Inflammatory macrophage treated with lipopolysaccharide for 1 hour (primary cell): ENCODE data around the gene CHGA.

Source experiments
- DNase-seq, 2 donors: peaks; one replicate each; pipeline ENCODE4 v3.0.0-alpha.2; 2020 to 2022

Gene CHGA

GRCh38 chr14:92922883-92923743 lies at the start of gene CHGA:
Gene CHGA (plus strand): TSS chr14:92923150. CDS start chr14:92923360, 210 bp downstream.
- DNase-seq, result peak; percentile 35 to 66

DNA sequence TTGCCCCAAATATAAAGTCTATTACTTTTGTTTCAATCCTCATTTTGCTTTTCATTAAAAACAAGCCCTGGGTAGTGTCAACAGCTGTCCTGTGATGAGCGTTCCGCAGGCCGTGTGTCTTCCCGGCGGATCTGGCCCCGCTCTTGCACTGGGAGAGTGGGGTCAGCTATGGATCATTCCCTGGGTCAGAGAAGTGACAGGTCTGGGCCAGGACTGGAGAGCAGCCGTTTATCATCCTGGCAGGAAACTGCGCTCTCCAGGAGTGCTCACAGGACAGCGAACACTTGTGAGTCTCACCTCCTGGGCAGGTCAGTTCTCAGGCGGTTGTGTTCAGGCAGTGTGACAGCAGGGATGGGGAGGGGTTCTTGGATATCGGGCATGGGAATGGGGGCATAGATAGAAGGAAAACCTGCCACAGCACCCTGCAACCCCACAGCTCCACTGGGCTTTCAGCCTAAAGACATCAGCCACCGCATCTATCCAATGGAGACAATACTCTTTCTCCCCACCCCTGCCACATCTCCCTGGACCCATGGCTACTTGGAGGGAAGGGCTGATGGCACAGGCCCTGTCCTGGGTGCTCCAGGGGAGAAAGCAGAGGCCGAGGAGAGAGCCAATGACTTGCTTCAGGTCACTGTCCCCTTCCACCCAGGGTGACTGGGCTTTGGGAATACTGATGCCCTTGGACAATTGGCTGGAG lies 47.8 kb upstream of the CHGA start:
- no peak for DNase-seq

GRCh38 chr14:92877757-92878431 lies 45.1 kb upstream of the CHGA start:
- DNase-seq, result no peak

GRCh38 chr14:92880351-92880750 lies 42.6 kb upstream of the CHGA start:
- no peak for DNase-seq

DNA sequence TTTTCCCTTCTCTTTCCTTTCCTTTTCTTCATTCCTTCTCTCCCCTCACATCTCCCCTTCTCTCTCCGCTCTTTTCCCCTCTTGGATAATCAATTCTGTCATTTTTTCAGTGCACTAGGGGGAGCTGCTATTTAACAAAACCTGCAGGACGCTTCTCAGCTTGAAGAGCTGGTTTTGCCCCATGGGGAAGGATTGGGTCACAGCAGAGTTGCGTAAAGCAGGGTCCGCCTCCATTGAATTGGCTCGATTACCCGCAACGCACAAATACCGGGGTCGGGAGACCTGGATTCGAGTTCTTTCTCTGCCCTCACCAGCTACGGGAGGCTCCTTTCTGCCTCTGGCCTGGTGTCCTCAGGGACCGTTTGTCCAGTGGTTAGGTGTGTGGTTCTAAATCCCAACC lies 42.1 kb upstream of the CHGA start:
- peak; percentile 47 to 53 for DNase-seq

DNA sequence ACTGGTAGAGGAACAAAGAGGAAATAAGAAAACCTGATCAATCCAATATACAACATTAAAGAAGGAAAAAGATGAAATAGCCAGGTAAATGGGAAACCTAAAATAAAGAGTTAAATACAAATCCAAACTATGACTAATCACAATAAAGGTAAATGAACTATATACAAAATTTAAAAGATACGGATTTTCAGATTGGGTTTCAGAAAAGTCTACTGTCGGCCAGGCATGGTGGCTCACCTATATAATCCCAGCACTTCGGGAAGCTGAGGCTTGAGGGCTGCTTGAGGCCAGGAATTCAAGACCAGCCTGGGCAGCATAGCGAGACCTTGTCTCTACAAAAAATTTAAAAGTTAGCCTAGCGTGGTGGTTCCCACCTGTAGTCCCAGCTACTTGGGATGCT lies 39.9 kb upstream of the CHGA start:
- no peak for DNase-seq

DNA sequence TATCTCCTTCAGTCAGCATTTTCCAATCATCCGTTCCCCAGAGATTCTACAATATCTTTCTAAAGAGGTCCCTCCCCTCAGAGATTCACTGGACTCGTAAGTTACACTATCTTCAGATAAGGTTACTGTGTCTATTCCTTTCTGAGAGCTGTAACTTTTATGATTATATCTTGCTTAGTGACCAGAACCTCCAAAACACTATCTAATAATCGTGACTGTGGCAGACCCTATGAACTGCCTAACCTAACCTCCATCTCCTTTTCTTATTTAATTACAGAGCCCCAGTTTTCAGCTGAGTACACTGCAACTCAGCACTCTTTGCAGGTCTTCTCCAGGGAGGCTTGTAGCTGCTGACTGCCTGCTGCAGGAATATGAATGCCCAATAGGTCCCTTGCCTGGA lies 38.5 kb upstream of the CHGA start:
- DNase-seq, result no peak

- no peak for DNase-seq
These were observed 37.5 kb upstream of the CHGA start for GRCh38 chr14:92885279-92886061.

GRCh38 chr14:92886337-92886736 lies 36.6 kb upstream of the CHGA start:
- DNase-seq, result no peak

DNA sequence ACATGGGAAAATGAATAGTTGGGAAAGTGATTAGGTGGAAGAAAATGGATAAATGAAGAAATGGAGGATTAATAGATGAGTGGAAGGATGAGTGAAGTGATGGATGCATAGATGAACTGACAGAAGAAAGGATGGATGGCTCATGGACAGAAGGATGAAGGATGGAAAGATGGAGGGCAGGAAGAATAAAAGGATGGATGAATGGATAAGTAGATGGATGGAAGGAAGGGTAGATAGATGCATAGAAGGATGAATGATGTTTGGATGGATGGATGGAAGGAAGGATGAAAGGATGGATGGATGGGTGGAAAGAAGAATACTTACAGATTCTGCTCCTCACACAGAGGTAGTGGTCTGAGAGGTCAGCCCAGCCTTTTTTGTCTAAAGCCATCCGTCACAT lies 35.8 kb upstream of the CHGA start:
- DNase-seq, result no peak

DNA sequence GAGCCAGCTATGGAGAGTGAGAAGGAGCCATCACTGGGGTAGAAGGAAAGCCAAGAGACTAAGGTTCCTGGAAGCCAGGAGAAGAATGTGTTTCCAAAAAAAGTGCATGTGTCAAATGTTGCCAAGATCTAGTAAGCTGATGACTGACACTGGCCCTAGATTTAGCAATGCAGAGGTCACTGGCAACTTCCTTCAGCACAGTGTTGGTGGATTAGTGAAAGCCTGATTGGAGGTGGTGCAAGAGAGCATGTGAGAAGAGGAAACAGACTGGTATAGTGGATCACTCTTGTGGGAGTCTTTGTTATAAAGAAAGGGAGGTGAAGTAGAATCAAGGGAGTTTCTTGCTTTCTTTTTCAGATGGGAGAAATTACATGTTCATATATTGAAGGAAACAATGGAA lies 34.1 kb upstream of the CHGA start:
- peak; percentile 78 to 94 for DNase-seq

- no peak for DNase-seq
These were observed 31.9 kb upstream of the CHGA start for GRCh38 chr14:92890830-92891588.

DNA sequence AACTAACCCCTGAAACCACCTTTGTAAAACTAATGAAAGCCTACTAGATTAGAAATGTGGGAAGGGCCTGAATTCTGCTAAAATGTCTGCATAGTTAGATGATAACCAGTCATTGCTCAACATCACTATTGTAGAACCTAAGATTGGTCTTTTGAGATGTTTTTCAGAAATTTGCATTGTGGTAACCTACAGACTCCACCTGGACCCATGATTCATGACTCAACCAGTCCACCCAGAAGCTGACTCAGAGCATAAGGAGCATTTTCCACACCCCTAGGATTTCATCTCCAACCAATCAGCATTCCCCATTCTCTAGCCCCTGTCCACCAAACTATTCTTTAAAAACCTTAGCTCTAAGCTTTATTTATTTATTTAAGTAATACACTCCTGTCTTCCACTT lies 30.4 kb upstream of the CHGA start:
- no peak for DNase-seq

GRCh38 chr14:92895352-92895878 lies 27.5 kb upstream of the CHGA start:
- DNase-seq, result no peak

DNA sequence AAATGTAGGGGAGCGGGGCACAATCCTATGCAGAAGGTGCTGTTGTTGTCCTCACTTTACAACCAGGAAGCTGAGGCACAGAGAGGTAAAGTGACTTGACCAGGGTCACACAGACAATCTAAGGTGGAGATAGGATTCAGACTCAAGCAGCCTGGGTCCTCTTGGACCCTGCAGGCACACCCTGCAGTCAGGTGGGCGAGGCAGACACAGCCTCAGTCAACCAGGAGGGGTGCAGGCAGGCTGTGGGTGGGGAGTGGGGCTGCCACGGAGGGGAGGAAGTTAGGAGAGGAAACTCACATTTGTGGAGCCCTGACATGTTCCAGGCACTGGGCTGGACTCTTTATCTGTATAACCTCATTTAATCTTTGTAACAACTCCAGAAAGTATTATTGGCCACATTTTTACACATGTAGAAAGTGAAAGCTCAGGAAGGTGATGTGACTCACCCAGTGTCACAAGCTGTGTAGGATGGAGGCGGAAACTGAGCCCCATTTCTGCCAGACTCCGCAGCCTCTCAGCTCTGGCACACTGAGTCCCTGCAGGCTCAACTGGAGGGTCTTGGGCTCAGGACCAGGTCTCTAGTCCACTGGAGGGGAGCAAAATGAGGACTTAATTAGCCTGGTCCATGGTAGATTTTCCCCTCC lies 24.9 kb upstream of the CHGA start:
- DNase-seq, result peak; percentile 24 to 58

DNA sequence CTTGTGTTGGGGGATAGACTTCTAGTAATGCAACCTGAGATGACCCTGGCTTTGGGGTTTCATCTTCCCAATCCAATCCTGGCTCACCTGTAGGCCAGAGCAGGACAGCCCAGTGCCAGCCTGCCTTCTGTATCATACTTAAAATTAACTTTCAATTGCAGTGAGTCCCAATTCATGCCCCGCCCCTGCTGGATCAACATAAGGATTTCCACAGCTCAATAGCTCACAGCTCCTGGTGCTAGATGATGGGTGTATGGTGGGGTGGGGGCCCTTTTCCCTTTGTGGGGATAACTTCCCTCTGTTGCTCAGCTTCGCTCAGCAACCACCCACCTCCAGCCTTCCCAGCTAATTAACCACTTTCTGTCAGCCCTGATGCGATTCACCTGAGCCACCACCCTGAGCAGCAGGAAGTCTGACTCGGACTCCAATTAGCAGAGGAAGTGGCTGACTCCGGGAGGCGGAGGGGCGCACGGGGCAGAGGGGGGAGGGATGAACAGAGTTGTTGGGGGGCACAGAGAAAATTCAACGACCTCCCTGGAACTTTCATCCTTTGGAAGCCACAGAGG lies 24.3 kb upstream of the CHGA start:
- no peak for DNase-seq

DNA sequence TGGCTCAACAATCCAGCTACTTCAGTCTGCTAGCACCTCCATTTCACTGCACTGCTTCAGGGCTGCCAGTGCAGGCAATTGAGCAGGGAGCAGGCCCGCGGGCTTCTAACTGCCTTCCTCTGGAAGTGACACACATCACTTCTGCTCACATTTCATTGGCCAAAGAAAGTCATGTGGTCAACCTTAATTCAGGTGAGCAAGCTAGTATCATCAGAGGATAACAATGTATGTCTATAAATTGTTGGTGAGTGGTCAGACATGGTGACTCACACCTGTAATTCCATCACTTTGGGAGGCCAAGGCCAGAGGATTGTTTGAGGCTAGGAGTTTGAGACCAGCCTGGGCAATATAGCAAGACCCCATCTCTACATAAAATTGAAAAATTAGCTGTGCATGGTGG lies 22.3 kb upstream of the CHGA start:
- DNase-seq, result no peak

GRCh38 chr14:92902191-92902590 lies 20.8 kb upstream of the CHGA start:
- no peak for DNase-seq

DNA sequence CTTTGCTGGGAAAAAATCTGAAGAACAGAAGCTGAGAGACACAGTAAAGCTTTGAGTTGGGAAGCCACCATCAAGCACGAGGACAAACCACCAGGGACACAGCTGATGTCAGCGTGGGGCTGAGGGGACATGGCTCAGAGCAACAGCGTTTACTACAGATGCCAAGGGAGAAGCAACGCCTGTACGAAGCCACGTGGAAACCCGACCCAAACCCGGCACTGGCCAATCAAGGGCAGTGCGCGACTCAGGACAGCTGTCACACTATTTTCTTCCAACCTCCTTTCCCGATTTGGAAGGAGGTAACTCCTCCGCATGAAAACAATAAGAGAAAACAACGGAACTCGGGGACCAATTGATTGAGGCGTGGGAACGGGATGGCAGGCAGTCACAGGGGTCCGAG lies 20.2 kb upstream of the CHGA start:
- DNase-seq, result no peak

DNA sequence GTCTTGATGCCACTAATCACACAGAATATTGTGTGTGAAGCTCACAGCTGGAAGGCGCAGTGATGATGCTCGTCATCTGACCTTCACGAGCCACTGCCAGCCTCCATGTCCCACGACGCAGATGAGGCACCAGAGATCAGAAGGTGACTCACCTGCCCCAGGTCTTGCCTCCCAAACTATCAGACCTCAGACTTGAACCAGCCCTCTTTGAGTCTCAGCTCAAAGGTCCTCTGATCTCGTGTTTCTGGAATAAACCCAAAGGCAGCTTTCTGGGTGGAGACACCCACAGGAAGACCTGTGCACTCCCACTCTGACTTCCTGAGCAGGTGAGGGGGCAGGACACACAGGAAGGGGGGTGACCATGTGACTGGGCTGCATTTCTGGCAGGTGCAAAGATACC lies 19.6 kb upstream of the CHGA start:
- no peak for DNase-seq

- DNase-seq, result no peak
These were observed 17.3 kb upstream of the CHGA start for GRCh38 chr14:92905667-92906066.
